ENCODE data around the gene SKI. TPM values are rescaled to one million over a fixed set of nuclear protein-coding genes. Genes with fewer than 3 reads are reported as not detected.

Gene SKI
- total RNA-seq, 1 donor from 2014 or later: 90.0 TPM

DNA sequence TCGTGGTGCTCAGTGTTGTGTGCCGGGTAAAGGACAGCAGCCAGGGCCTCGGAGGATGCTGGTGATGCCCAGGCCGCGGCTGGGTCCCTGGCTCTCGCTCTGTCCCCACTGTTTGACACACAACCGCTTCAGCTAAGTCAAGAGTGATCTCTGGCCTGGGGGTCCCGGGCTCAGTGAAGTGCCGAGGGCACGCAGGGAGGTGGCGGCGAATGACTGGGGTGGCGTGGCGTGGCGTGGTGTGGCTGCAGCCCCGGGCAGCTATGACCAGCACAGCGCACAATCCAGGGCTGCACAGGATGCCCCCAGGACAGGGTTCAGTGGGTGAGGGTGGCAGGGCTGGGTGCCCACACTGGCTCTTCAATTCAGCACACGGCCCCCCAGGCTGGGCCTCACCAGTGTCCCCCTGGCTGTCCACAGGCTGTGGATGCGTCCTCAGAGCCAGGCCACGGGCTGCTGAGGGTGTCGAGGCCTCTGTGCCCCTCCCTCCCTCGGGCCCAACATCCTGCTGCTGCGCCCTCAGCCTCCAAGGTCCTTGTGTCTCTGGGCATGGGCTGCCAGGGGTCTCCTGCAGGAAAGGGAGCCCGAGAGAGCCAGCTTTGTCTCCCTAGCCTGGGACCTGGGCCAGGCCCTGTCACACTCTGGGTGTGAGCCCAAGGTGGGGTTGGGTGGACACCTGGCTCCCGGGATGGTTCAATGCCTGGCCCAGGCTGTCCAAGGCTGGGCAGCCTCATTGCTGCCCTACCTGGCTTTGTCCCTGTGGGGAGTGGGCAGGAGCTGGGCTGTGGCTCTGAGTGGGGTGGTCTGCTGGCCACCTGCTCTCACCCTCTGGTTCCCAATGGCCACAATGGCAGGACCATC is 12.0 kb upstream of the SKI start:
- no peak for DNase-seq
- Histone ChIP-seq H3K36me3 (no peaks in the 10 kb centered on the region), H3K4me3 (no peak overlapping the region), H3K4me1 (peaks cover 32% of the 10 kb centered on the region), H3K9me3 (no peaks in the 10 kb centered on the region), H3K27ac (no peak overlapping the region), H3K27me3 (ENCODE audit: low read depth) (no peaks in the 10 kb centered on the region)
- ATAC-seq: no peak
- intact Hi-C loops (cut with DNase I): no loop called here
- TF ChIP-seq, protein P1, sequence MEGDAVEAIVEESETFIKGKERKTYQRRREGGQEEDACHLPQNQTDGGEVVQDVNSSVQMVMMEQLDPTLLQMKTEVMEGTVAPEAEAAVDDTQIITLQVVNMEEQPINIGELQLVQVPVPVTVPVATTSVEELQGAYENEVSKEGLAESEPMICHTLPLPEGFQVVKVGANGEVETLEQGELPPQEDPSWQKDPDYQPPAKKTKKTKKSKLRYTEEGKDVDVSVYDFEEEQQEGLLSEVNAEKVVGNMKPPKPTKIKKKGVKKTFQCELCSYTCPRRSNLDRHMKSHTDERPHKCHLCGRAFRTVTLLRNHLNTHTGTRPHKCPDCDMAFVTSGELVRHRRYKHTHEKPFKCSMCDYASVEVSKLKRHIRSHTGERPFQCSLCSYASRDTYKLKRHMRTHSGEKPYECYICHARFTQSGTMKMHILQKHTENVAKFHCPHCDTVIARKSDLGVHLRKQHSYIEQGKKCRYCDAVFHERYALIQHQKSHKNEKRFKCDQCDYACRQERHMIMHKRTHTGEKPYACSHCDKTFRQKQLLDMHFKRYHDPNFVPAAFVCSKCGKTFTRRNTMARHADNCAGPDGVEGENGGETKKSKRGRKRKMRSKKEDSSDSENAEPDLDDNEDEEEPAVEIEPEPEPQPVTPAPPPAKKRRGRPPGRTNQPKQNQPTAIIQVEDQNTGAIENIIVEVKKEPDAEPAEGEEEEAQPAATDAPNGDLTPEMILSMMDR (IDR thresholded peaks at IDR 0.05): no peak

DNA sequence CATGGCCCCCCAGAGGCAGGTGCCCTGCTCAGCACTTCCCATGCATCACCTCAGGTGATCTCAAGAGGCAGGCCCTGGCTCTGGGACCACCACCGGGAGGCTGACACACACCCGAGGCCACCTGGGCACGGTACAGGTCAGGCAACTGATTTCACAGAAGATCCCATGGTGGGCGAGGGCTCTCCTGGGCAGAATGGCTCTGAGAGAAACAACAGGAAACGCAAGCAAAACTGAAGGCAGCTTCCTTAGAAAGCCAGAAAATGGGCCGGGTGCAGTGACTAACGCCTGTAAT is 11.4 kb upstream of the SKI start:
- no peak for ATAC-seq
- TF ChIP-seq, protein P1 (IDR thresholded peaks at IDR 0.05): no peak
- peaks cover 32% of the 10 kb centered on the region for H3K4me1 ChIP-seq
- no peak overlapping the region for H3K4me3 ChIP-seq
- DNase-seq: no peak
- no peaks in the 10 kb centered on the region for H3K9me3 ChIP-seq
- no peak overlapping the region for H3K27ac ChIP-seq
- intact Hi-C loops (cut with DNase I): no loop called here
- H3K36me3 ChIP-seq: no peaks in the 10 kb centered on the region
- no peaks in the 10 kb centered on the region for H3K27me3 ChIP-seq (ENCODE audit: low read depth)

DNA sequence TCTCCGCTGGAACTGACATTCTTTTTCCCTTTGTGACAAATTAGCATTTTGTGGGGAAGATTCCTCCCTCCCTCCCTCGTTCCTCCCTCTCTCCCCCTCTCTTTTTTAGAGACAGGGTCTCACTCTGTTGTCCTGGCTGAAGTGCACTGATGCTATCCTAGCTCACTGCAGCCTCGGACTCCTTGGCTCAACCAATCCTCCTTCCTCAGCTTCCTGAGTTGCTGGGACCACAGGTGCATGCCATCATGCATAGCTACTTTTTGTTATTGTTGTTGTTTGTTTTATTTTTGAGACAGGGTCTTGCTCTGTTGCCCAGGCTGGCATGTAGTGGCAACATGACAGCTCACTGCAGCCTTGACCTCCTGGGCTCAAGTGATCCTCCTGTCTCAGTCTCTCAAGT is 6.8 kb upstream of the SKI start:
- Histone ChIP-seq H3K9me3 (no peaks in the 10 kb centered on the region), H3K27ac (no peak overlapping the region), H3K27me3 (ENCODE audit: low read depth) (no peaks in the 10 kb centered on the region), H3K4me3 (no peak overlapping the region), H3K36me3 (no peaks in the 10 kb centered on the region), H3K4me1 (peaks cover 7% of the 10 kb centered on the region)
- intact Hi-C loops (cut with DNase I): no loop called here
- DNase-seq: no peak
- TF ChIP-seq, protein P1 (IDR thresholded peaks at IDR 0.05): no peak
- no peak for ATAC-seq

DNA sequence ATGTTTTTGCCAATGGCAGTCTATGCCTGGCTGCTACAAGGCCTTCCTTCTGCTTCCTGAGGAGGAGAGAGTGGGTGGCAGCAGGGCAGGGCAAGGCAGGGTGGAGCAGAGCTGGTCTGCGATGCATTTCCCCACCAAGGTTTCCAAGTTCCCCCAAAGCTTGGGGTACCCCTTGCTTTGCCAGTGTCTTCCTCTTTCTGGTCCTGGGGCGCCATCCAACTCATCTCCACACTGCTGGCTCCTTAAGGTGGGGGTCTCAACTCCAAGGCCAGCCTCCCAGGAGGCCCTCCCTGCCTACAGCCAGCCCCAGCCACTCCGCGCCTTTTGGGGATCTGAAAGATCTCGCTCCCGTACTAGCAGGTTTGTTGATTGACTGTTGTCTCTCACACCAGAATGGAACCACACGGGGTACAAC is 3.9 kb upstream of the SKI start:
- H3K4me3 ChIP-seq: no peak overlapping the region
- DNase-seq: peak; percentile 52
- peaks cover 13% of the 10 kb centered on the region for H3K4me1 ChIP-seq
- H3K9me3 ChIP-seq: no peaks in the 10 kb centered on the region
- TF ChIP-seq, protein P1 (IDR thresholded peaks at IDR 0.05): no peak
- no peak overlapping the region for H3K27ac ChIP-seq
- intact Hi-C loops (cut with DNase I): no loop called here
- no peaks in the 10 kb centered on the region for H3K36me3 ChIP-seq
- no peak for ATAC-seq
- no peaks in the 10 kb centered on the region for H3K27me3 ChIP-seq (ENCODE audit: low read depth)

DNA sequence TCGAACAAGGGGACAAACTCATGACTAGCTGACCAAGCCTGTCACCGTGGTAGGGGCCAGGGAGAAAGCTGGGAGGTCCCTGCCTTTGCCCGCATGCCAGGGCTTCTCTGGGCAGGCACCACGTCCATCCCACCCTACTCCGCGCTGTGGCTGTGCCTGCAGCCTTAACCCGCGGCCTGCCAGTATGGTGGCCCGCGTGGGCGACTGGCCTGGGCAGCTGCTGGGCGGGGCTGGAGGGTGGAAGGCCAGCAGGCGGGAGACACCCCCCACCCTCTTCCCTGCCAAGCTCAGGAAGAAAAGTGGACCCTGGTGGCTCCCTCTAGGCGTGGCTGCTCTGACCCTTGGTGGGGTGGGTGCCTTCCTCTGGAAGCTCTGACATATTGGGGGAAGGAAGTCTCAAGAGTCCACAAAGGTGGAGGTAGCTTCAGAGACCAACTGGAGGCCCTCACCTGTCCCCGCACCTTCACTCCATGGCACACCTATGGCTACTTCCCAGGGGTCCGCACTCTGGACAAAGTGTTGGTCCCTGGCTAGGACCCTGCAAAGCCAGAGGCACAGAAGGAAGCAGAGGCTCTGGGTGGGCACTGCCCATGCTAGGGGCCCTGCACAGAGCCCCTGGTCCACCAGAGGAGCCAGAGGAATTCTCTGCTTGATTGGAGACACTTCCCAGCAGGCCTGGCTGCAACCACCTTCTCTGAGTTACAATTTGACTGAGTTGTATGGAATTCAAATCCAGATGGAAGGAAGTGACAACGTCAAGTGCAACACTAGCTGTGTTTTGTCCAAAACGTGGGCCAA is 3.3 kb upstream of the SKI start:
- Histone ChIP-seq H3K27ac (no peak overlapping the region), H3K4me3 (no peak overlapping the region), H3K27me3 (ENCODE audit: low read depth) (no peaks in the 10 kb centered on the region), H3K9me3 (no peaks in the 10 kb centered on the region), H3K4me1 (peaks cover 15% of the 10 kb centered on the region), H3K36me3 (no peaks in the 10 kb centered on the region)
- TF ChIP-seq, protein P1 (IDR thresholded peaks at IDR 0.05): no peak
- ATAC-seq (no peak), DNase-seq (peak; percentile 48)
- intact Hi-C loops (cut with DNase I): no loop called here

Data from lower lobe of right lung (tissue), 2 donors.